ENCODE measurements around the gene ROCK2.

- TF ChIP-seq YY1 (IDR thresholded peaks at IDR 0.05; ENCODE audit: low read depth, low read length) (no peak), KDM1A (IDR thresholded peaks at IDR 0.05; ENCODE audit: borderline replicate concordance, low read length) (no peak), CTCF (IDR thresholded peaks at IDR 0.05; ENCODE audit: control extremely low read depth in 1 of 3, insufficient read depth in 1 of 3, low read depth in 1 of 3, low read length in 3 of 3) (no peak), POLR2A (IDR thresholded peaks at IDR 0.05; ENCODE audit: control extremely low read depth in 1 of 2, low read depth in 2 of 2, low read length in 2 of 2) (no peak), NRF1 (IDR thresholded peaks at IDR 0.05; ENCODE audit: low read depth, low read length) (no peak), FOSL1 (IDR thresholded peaks at IDR 0.05; ENCODE audit: insufficient read depth, low read depth, low read length) (no peak), HDAC2 (IDR thresholded peaks at IDR 0.05; ENCODE audit: borderline replicate concordance in 1 of 2, low read depth in 2 of 2, low read length in 2 of 2) (no peak), MAX (IDR thresholded peaks at IDR 0.05) (no peak), SRF (IDR thresholded peaks at IDR 0.05; ENCODE audit: low read depth, low read length) (no peak), RFX5 (IDR thresholded peaks at IDR 0.05; ENCODE audit: borderline replicate concordance, low read depth, low read length) (no peak)
Measured at GRCh38 chr2:11236335-11236734, 108.1 kb downstream of the ROCK2 start.

Measured in H1 (cell line).